ENCODE results near the gene SCCPDH. TPM values are rescaled to one million over a fixed set of nuclear protein-coding genes. Genes with fewer than 3 reads are reported as not detected.

Gene SCCPDH
- total RNA-seq, 1 experiment from 2014 or later, result 10.9 TPM

DNA sequence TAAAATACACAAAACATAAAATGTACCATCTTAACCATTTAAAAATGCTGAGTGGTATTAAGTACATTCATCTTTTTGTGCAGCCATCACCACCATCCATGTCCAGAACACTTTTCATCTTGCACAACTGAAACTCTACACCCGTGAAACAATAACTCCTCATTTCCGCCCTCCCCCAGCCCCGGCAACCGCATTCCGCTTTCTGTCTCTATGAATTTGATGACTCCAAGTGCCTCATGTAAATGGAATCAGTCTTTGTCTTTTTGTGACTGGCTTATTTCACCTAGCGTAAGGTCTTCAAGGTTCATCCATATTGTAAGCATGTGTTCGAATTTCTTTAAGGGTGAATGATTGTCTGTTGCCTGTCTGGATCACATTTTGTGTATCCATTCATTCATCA is 37.2 kb downstream of the SCCPDH start (continued):
- TF ChIP-seq, protein P1, sequence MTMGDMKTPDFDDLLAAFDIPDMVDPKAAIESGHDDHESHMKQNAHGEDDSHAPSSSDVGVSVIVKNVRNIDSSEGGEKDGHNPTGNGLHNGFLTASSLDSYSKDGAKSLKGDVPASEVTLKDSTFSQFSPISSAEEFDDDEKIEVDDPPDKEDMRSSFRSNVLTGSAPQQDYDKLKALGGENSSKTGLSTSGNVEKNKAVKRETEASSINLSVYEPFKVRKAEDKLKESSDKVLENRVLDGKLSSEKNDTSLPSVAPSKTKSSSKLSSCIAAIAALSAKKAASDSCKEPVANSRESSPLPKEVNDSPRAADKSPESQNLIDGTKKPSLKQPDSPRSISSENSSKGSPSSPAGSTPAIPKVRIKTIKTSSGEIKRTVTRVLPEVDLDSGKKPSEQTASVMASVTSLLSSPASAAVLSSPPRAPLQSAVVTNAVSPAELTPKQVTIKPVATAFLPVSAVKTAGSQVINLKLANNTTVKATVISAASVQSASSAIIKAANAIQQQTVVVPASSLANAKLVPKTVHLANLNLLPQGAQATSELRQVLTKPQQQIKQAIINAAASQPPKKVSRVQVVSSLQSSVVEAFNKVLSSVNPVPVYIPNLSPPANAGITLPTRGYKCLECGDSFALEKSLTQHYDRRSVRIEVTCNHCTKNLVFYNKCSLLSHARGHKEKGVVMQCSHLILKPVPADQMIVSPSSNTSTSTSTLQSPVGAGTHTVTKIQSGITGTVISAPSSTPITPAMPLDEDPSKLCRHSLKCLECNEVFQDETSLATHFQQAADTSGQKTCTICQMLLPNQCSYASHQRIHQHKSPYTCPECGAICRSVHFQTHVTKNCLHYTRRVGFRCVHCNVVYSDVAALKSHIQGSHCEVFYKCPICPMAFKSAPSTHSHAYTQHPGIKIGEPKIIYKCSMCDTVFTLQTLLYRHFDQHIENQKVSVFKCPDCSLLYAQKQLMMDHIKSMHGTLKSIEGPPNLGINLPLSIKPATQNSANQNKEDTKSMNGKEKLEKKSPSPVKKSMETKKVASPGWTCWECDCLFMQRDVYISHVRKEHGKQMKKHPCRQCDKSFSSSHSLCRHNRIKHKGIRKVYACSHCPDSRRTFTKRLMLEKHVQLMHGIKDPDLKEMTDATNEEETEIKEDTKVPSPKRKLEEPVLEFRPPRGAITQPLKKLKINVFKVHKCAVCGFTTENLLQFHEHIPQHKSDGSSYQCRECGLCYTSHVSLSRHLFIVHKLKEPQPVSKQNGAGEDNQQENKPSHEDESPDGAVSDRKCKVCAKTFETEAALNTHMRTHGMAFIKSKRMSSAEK (CRISPR knock-in tag; IDR thresholded peaks at IDR 0.05; ENCODE audit: borderline replicate concordance), result no peak
- TF ChIP-seq ZNF423 (CRISPR knock-in tag; IDR thresholded peaks at IDR 0.05) (no peak), FOXJ3 (CRISPR knock-in tag; IDR thresholded peaks at IDR 0.05; ENCODE audit: borderline replicate concordance) (no peak), TP53 (CRISPR knock-in tag; IDR thresholded peaks at IDR 0.05) (no peak), EMX1 (CRISPR knock-in tag; IDR thresholded peaks at IDR 0.05) (no peak), ESRRA (CRISPR knock-in tag; IDR thresholded peaks at IDR 0.05; ENCODE audit: borderline replicate concordance) (no peak), ZNF671 (CRISPR knock-in tag; IDR thresholded peaks at IDR 0.05) (no peak), NR1H2 (CRISPR knock-in tag; IDR thresholded peaks at IDR 0.05) (no peak), ZNF232 (CRISPR knock-in tag; IDR thresholded peaks at IDR 0.05) (no peak)
- TF ChIP-seq, protein P2, sequence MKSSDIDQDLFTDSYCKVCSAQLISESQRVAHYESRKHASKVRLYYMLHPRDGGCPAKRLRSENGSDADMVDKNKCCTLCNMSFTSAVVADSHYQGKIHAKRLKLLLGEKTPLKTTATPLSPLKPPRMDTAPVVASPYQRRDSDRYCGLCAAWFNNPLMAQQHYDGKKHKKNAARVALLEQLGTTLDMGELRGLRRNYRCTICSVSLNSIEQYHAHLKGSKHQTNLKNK (CRISPR knock-in tag; IDR thresholded peaks at IDR 0.05), result no peak
- TF ChIP-seq, protein P3, sequence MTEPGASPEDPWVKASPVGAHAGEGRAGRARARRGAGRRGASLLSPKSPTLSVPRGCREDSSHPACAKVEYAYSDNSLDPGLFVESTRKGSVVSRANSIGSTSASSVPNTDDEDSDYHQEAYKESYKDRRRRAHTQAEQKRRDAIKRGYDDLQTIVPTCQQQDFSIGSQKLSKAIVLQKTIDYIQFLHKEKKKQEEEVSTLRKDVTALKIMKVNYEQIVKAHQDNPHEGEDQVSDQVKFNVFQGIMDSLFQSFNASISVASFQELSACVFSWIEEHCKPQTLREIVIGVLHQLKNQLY (CRISPR knock-in tag; IDR thresholded peaks at IDR 0.05), result no peak
- TF ChIP-seq, protein P4, sequence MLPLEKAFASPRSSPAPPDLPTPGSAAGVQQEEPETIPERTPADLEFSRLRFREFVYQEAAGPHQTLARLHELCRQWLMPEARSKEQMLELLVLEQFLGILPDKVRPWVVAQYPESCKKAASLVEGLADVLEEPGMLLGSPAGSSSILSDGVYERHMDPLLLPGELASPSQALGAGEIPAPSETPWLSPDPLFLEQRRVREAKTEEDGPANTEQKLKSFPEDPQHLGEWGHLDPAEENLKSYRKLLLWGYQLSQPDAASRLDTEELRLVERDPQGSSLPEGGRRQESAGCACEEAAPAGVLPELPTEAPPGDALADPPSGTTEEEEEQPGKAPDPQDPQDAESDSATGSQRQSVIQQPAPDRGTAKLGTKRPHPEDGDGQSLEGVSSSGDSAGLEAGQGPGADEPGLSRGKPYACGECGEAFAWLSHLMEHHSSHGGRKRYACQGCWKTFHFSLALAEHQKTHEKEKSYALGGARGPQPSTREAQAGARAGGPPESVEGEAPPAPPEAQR (CRISPR knock-in tag; IDR thresholded peaks at IDR 0.05), result no peak

DNA sequence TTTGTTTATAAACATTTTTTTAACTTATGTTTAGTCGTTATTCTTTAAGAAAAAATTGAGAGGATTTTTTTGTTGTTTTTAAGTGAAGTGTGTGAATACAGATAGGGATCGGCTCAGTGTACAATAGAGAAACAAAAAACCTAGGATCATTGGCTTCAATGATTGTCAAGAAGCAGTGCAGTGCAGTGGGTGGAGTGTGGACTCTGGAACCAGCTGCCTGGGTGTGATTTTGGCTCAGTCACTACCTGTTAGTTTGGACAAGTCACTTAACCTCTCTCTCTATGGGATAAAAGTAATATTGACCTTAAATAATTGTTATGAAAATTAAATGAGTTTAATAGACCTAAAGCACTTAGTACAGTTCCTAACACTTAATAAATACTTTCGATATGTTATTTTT is 41.3 kb downstream of the SCCPDH start:
- ChIA-PET POLR2A (no interaction called here), CTCF (no interaction called here)
- no peak for ATAC-seq
- peaks cover 9% of the 10 kb centered on the region for H3K27me3 Mint-ChIP-seq (ENCODE audit: low read depth)
- no peaks in the 10 kb centered on the region for H3K9me3 Mint-ChIP-seq
- peaks cover 28% of the 10 kb centered on the region for H3K4me1 Mint-ChIP-seq
- no peak overlapping the region for H3K4me3 Mint-ChIP-seq
- no peak overlapping the region for H3K27ac Mint-ChIP-seq
- TF ChIP-seq, protein P5, sequence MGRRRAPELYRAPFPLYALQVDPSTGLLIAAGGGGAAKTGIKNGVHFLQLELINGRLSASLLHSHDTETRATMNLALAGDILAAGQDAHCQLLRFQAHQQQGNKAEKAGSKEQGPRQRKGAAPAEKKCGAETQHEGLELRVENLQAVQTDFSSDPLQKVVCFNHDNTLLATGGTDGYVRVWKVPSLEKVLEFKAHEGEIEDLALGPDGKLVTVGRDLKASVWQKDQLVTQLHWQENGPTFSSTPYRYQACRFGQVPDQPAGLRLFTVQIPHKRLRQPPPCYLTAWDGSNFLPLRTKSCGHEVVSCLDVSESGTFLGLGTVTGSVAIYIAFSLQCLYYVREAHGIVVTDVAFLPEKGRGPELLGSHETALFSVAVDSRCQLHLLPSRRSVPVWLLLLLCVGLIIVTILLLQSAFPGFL (CRISPR knock-in tag; IDR thresholded peaks at IDR 0.05; ENCODE audit: borderline replicate concordance), result no peak
- TF ChIP-seq, protein P6, sequence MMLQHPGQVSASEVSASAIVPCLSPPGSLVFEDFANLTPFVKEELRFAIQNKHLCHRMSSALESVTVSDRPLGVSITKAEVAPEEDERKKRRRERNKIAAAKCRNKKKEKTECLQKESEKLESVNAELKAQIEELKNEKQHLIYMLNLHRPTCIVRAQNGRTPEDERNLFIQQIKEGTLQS (CRISPR knock-in tag; conservative IDR thresholded peaks at IDR 0.05), result no peak
- TF ChIP-seq, protein P7, sequence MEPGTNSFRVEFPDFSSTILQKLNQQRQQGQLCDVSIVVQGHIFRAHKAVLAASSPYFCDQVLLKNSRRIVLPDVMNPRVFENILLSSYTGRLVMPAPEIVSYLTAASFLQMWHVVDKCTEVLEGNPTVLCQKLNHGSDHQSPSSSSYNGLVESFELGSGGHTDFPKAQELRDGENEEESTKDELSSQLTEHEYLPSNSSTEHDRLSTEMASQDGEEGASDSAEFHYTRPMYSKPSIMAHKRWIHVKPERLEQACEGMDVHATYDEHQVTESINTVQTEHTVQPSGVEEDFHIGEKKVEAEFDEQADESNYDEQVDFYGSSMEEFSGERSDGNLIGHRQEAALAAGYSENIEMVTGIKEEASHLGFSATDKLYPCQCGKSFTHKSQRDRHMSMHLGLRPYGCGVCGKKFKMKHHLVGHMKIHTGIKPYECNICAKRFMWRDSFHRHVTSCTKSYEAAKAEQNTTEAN (CRISPR knock-in tag; IDR thresholded peaks at IDR 0.05), result no peak
- TF ChIP-seq, protein P8, sequence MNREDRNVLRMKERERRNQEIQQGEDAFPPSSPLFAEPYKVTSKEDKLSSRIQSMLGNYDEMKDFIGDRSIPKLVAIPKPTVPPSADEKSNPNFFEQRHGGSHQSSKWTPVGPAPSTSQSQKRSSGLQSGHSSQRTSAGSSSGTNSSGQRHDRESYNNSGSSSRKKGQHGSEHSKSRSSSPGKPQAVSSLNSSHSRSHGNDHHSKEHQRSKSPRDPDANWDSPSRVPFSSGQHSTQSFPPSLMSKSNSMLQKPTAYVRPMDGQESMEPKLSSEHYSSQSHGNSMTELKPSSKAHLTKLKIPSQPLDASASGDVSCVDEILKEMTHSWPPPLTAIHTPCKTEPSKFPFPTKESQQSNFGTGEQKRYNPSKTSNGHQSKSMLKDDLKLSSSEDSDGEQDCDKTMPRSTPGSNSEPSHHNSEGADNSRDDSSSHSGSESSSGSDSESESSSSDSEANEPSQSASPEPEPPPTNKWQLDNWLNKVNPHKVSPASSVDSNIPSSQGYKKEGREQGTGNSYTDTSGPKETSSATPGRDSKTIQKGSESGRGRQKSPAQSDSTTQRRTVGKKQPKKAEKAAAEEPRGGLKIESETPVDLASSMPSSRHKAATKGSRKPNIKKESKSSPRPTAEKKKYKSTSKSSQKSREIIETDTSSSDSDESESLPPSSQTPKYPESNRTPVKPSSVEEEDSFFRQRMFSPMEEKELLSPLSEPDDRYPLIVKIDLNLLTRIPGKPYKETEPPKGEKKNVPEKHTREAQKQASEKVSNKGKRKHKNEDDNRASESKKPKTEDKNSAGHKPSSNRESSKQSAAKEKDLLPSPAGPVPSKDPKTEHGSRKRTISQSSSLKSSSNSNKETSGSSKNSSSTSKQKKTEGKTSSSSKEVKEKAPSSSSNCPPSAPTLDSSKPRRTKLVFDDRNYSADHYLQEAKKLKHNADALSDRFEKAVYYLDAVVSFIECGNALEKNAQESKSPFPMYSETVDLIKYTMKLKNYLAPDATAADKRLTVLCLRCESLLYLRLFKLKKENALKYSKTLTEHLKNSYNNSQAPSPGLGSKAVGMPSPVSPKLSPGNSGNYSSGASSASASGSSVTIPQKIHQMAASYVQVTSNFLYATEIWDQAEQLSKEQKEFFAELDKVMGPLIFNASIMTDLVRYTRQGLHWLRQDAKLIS (CRISPR knock-in tag; IDR thresholded peaks at IDR 0.05; ENCODE audit: borderline replicate concordance), result no peak
- TF ChIP-seq, protein P9, sequence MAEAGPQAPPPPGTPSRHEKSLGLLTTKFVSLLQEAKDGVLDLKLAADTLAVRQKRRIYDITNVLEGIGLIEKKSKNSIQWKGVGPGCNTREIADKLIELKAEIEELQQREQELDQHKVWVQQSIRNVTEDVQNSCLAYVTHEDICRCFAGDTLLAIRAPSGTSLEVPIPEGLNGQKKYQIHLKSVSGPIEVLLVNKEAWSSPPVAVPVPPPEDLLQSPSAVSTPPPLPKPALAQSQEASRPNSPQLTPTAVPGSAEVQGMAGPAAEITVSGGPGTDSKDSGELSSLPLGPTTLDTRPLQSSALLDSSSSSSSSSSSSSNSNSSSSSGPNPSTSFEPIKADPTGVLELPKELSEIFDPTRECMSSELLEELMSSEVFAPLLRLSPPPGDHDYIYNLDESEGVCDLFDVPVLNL (CRISPR knock-in tag; IDR thresholded peaks at IDR 0.05; ENCODE audit: borderline replicate concordance, low read depth), result no peak
- no peak for TF ChIP-seq ATF1 (CRISPR knock-in tag; IDR thresholded peaks at IDR 0.05)
- no peak for TF ChIP-seq NFE2L1 (CRISPR knock-in tag; IDR thresholded peaks at IDR 0.05)
- no peak for TF ChIP-seq GRHL2 (CRISPR knock-in tag; IDR thresholded peaks at IDR 0.05; ENCODE audit: insufficient replicate concordance, severe bottlenecking)
- TF ChIP-seq ZNF263 (CRISPR knock-in tag; IDR thresholded peaks at IDR 0.05; ENCODE audit: low read depth), result no peak
- TF ChIP-seq IRF2 (CRISPR knock-in tag; IDR thresholded peaks at IDR 0.05; ENCODE audit: borderline replicate concordance, low read depth), result no peak
- H3K36me3 Mint-ChIP-seq, result no peaks in the 10 kb centered on the region; the same call in 1 of the 2 replicates
- DNase-seq (ENCODE audit: low spot score), result no peak

Measured in WTC11 (cell line).